BJ (cell line): Measurements from ENCODE around the gene P2RY2. TPM values are rescaled to one million over a fixed set of nuclear protein-coding genes. Genes with fewer than 3 reads are reported as not detected.
A peak's percentile ranks its signal among the peaks of the same experiment; 100 is the strongest.

Experiments
- CTCF ChIA-PET: fragments of 350-600 bp; formaldehyde crosslinking; extraction: SDS; loops from one replicate; lab custom pipeline; 2021; ENCODE audit warnings: antibody characterized with exemption, inconsistent platforms; lab: Yijun Ruan, JAX
- POLR2A ChIA-PET: fragments of 300-600 bp; sonication (Branson Sonifier 250); formaldehyde crosslinking; extraction: SDS; loops from one replicate; lab custom pipeline; 2021; ENCODE audit warnings: antibody characterized with exemption; lab: Charles Lee
- DNase-seq: peaks from one replicate; pipeline ENCODE4 v3.0.0-alpha.2; 2011; ENCODE audit warnings: low read depth
- H3K27me3 ChIP-seq: 2 replicates; pipeline ENCODE4 v1.6.0; 2011; ENCODE audit warnings: low read length; ENCODE audit not compliant: control insufficient read depth, insufficient read depth
- H3K36me3 ChIP-seq: 2 replicates; pipeline ENCODE4 v1.5.1; 2011; ENCODE audit warnings: low read length; ENCODE audit not compliant: control insufficient read depth, insufficient read depth
- H3K4me3 ChIP-seq: 2 replicates; pipeline ENCODE4 v1.5.1; 2011; ENCODE audit warnings: low read depth, mild to moderate bottlenecking, control low read depth, low read length
- polyA plus RNA-seq: library from polyadenylated mRNA; depleted of rRNA; stranded (reverse); fragments of >200 nt; gene quantifications from 2 replicates; pipeline ENCODE4 v1.2.3, GENCODE V29; 2011
- TF ChIP-seq, protein P1 (sequence below): IDR thresholded peaks from 2 replicates; pipeline ENCODE4 v1.5.1; 2011; ENCODE audit warnings: low read depth, mild to moderate bottlenecking, control low read depth, inconsistent platforms, low read length, moderate library complexity; ENCODE audit not compliant: insufficient read depth

The P2RY2 gene
- polyA plus RNA-seq, 1 experiment = 0.15 TPM

DNA sequence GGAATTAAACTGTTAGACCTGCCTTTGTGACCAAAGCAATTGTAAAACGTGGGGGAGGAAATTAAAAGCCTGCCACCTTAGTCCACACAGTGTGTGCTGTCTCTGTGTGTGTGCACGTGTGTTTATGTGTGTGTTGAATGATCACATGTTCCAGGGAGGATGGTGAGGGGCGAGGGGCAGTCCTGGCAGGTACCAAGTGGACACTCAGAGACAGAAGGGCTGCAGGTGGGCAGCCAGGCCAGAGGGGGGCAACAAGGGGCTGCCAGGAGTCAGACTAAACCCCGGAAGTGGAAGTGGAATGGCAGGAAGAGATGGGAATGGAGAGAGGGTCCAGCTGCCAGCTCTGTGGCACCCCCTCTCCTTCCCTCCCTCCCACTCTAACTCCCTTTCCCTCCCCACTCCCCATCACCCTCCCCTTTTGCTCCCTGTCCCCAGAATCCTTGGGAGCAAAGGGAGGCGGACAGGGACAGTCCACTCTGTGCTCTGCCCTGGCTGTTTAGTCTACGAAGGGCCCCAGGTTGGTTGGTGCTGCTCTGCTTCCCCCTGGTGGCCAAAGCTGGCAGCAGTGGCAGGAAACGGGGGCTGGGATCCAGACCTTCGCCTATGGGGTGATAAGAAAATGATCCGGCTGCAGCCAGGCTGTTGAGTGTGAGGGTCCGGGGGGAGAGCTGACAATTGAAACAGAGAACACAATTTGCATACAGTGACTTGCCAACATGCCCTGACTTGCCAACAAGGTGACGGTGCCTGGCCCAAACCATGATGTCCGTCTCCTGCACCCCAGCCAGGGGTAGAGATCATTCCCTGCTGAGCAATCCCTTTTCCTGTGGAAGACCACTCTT, 24.4 kb downstream of the P2RY2 start:
- DNase-seq = no peak
- H3K36me3 ChIP-seq = no peaks in the 10 kb centered on the region
- H3K4me3 ChIP-seq = no peak overlapping the region
- TF ChIP-seq, protein P1, sequence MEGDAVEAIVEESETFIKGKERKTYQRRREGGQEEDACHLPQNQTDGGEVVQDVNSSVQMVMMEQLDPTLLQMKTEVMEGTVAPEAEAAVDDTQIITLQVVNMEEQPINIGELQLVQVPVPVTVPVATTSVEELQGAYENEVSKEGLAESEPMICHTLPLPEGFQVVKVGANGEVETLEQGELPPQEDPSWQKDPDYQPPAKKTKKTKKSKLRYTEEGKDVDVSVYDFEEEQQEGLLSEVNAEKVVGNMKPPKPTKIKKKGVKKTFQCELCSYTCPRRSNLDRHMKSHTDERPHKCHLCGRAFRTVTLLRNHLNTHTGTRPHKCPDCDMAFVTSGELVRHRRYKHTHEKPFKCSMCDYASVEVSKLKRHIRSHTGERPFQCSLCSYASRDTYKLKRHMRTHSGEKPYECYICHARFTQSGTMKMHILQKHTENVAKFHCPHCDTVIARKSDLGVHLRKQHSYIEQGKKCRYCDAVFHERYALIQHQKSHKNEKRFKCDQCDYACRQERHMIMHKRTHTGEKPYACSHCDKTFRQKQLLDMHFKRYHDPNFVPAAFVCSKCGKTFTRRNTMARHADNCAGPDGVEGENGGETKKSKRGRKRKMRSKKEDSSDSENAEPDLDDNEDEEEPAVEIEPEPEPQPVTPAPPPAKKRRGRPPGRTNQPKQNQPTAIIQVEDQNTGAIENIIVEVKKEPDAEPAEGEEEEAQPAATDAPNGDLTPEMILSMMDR = peak; percentile 98
- CTCF ChIA-PET = interaction anchor here (0.6 to 8.2 kb wide), 30 partner anchors 9 to 739 kb away, joined by 3 to 89 read pairs (median 5); no protein-coding TSS in a partner anchor
- H3K27me3 ChIP-seq = no peaks in the 10 kb centered on the region
- POLR2A ChIA-PET = no interaction called here

DNA sequence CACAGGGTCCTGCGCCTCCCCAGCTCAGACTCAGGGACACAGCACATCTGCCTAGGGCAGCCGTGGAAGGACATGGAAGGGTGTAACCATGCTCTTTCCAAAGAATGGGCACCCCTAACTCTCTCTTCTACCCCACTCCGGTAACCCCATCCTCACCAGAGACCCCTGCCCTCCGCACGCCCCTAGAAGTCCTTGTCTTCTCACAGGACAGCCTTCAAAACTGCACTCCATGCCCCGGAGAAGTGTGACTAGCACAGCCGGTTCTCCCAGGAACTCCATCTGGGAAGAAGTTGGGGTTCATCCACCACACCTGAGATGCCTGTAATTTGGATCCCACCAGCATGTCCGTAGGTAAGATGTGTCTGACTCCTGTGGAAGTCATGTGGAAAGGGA, 25.0 kb downstream of the P2RY2 start:
- Histone ChIP-seq H3K27me3 (no peaks in the 10 kb centered on the region), H3K36me3 (no peaks in the 10 kb centered on the region), H3K4me3 (no peak overlapping the region)
- CTCF ChIA-PET = interaction anchor here (0.6 to 8.2 kb wide), 26 partner anchors 10 to 739 kb away, joined by 3 to 89 read pairs (median 5); no protein-coding TSS in a partner anchor
- POLR2A ChIA-PET = no interaction called here
- DNase-seq = no peak
- TF ChIP-seq, protein P1 = no peak

DNA sequence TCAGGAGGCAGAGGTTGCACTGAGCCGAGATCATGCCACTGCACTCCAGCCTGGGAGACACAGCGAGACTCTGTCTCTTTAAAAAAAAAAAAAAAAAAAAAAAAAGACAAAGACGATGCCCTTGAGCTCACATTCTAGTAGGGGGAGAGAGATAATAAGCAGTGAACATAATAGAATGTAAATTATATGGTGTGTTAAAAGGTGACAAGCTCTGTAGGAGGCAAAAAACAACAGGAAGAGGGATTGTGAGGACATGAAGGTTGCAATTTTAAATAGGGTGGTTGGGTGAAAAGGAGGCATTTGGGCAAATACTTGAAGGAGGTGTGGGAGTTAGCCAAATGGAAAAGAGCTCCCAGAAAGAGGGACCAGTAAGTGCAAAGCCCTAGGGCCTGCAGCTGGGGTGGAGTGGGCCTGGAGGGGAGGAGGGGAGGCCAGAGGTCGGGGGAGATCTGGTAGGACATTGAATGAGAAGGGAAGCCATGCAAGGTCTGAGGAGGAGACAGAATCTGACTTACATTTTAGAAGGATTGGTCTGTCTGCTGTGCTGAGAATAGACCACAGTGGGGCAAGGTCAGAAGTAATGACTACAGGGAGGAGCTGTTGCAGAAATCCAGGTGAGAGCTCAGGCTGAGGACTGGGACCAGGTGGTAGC, 26.6 kb downstream of the P2RY2 start:
- ChIA-PET POLR2A (interaction anchor here (0.6 kb wide), 1 partner anchor 10 kb away, joined by 10 read pairs; no protein-coding TSS in a partner anchor), CTCF (interaction anchor here (0.8 to 8.2 kb wide), 10 partner anchors 8 to 413 kb away, joined by 3 to 89 read pairs (median 7); no protein-coding TSS in a partner anchor)
- Histone ChIP-seq H3K4me3 (no peak overlapping the region), H3K36me3 (no peaks in the 10 kb centered on the region), H3K27me3 (no peaks in the 10 kb centered on the region)
- no peak for DNase-seq
- TF ChIP-seq, protein P1 = no peak

DNA sequence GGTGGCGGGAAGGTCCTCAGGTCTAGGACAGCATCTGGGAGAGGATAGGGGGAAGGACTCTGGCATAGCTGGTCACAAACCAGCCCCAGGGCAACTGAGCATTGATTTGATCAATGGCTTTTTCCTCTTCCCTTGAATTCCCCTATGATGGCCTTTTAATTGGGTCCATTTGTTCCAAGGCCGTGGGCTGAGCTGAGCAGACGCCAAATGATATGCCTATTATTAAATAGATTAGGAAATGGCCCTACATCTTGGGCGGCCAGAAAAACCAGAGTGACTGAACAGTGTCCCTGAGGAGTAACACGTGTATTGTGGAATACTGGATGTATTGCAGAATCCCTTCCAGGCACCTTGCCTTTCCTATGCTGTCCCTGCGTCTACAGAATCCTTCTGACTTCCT, 27.4 kb downstream of the P2RY2 start:
- ChIA-PET POLR2A (no interaction called here), CTCF (interaction anchor here (1.0 to 8.2 kb wide), 11 partner anchors 9 to 414 kb away, joined by 3 to 89 read pairs (median 5); no protein-coding TSS in a partner anchor)
- Histone ChIP-seq H3K27me3 (no peaks in the 10 kb centered on the region), H3K4me3 (no peak overlapping the region), H3K36me3 (no peaks in the 10 kb centered on the region)
- TF ChIP-seq, protein P1 = no peak
- no peak for DNase-seq

DNA sequence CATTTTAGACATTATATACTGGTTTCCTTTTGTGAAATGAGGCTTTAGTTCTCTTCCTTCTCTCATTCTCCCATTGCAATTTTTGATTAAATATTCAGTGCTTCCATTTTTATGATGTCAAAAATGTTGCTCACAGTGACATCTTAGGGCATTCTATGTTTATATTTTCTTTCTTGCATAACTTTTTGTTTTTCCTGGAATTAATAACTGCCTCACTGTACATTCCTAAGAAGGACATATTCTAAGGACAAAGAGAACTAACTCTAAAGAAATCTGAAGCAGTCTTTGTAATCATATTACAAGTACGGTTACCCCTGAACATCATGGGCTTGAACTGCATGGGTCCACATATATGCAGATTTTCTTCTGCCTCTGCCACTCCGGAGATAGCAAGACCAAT, 28.2 kb downstream of the P2RY2 start:
- Histone ChIP-seq H3K36me3 (no peaks in the 10 kb centered on the region), H3K4me3 (no peak overlapping the region), H3K27me3 (no peaks in the 10 kb centered on the region)
- DNase-seq = no peak
- CTCF ChIA-PET = interaction anchor here (1.0 to 8.2 kb wide), 7 partner anchors 10 to 105 kb away, joined by 3 to 89 read pairs (median 5); no protein-coding TSS in a partner anchor
- POLR2A ChIA-PET = no interaction called here
- TF ChIP-seq, protein P1 = no peak
